CD4-positive, alpha-beta T cell treated with Interleukin-21 for 1 hour (primary cell): Measurements from ENCODE around the gene FBXO11.
"Not testable (repeated sequence)": the region's sequence is repeated elsewhere in the genome, so short reads cannot be mapped to it uniquely, and the experiment has no call there.

Experiments used
- DNase-seq: peaks from one replicate; pipeline ENCODE4 v3.0.0-alpha.2; 2020

FBXO11 gene

DNA sequence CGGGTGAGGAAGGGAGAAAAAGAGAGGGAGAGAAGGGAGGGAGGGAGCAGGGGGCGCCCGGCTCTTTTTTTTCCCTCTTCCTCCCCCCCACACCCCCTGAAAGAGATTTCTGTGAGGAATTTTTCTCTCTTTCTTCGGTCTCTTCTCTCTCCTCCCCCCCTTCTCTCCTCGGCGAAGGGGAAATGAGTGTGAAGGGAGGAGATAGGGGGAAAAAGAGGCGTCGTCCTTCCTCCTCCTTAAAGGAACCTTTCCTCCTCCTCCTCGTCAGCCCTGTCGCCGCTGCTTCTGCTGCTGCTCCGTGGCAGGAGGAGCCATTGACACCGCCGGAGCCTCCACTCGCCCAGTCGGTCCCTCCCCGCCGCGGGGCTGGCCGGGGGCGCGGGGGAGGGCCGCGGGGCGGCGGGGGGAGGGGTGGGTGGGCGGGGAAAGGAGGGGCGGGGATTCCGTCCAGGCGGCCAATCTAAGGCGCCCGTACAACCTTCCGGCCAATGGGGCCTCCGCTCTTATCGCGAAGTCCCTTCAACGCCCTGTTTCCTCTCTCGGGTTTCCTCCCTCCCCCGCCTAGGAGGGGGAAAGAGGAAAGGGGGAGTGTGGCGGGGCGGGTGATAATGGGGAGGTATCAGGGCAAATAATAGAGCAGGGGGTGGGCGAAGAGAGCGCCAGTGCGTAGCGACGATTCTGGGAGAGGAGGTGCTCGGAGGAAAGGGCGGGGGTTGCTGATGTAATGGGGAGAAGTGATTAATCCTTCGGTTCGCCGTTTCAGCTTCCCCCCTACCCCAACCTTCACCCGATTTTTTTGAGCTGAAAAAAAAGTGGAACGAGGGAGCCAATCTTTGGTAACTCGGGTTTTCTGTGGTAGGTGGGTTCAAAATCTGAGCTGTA lies at the start of gene FBXO11:
FBXO11 (minus strand) TSS at position 342 of the 882 bp plus-strand sequence. CDS start 778 bp downstream, outside the sequence.
- peak; percentile 99 for DNase-seq

GRCh38 chr2:47950340-47951301 lies 44.3 kb upstream of the FBXO11 start:
- no peak for DNase-seq

DNA sequence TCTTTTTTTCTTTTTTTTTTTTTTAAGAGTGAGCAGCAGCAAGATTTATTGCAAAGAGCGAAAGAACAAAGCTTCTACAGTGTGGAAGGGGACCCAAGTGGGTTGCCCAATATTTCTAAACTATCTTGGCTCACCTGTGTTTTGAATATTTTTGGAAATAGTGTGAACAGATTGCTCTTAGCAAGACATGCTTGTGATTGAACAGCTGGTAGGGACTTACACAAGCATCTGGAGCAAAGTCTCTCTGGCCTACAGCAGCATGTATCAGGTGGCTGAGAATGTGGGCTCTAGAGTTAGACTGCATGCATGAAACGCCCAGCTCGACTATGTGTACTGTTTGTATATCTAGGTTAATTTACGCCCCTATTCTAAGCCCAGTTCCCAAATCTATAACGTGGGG lies 40.3 kb upstream of the FBXO11 start:
- DNase-seq: no peak

DNA sequence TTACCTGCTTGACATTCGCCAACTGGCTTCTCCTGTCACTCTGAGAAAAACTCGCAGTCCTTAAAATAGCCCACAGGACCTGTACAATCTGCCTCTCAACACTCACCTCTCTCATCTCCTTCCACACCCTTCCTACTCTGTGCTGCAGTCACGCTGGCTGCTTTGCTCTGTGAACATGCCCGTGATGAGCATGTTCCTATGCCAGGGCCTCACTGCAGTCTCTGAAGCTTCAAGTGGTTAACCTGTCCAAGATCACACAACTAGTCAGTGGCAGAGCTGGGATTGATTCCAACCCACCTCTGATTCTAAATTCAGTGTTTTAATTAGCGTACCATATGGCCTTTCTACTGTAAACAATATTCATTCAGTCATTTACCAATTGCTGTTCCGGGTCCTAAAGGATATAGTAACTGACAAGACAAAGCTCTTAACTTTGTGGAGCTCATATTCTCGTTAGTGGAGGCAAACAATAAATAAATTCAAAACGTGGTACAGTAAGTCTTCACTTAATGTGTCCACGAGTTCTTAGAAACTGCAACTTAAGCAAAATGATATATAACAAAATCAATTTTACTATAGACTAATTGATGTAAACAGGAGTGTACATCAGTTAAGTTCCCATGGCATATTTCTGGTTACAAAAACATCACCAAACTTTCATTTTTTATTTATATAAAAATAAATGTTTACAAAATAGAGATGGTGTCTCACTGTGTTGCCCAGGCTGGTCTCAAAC lies 38.9 kb upstream of the FBXO11 start:
- DNase-seq: no peak

DNA sequence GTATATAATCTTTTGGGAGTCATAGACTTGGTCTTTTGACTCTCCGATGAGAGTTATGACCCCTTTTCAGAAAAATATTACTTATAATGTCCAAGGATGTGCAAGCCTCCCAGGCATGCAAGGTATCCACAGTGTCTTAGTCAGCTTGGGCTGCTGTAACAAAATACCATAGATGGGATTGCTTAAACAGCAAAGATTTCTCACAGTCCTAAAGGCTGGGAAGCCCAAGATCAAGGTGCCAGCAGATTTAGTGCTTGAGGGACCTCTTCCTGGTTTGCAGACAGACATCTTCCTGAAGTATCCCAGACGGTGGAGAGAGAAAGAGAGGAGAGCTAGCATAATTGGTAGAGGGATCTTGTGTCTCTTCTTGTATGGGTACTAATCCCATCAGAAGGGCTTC lies 35.6 kb upstream of the FBXO11 start:
- no peak for DNase-seq

- no peak for DNase-seq
These were observed 31.4 kb upstream of the FBXO11 start for GRCh38 chr2:47937677-47938076.

GRCh38 chr2:47935071-47935470 lies 28.8 kb upstream of the FBXO11 start:
- no peak for DNase-seq

- no peak for DNase-seq
These were observed 11.7 kb upstream of the FBXO11 start for GRCh38 chr2:47918043-47918442.

GRCh38 chr2:47917276-47917961 lies 11.1 kb upstream of the FBXO11 start:
- DNase-seq: no peak

- DNase-seq: no peak
These were observed 10.1 kb upstream of the FBXO11 start for GRCh38 chr2:47916412-47916811.

DNA sequence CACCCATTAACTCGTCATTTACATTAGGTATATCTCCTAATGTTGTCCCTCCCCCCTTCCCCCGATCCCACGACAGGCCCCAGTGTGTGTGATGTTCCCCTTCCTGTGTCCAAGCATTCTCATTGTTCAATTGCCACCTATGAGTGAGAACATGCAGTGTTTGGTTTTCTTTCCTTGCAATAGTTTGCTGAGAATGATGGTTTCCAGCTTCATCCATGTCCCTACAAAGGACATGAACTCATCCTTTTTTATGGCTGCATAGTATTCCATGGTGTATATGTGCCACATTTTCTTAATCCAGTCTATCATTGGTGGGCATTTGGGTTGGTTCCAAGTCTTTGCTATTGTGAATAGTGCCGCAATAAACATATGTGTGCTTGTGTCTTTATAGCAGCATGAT lies 4.4 kb upstream of the FBXO11 start:
- DNase-seq: not testable (repeated sequence)

GRCh38 chr2:47908682-47909081 lies 2.4 kb upstream of the FBXO11 start:
- DNase-seq: no peak

GRCh38 chr2:47907039-47907781 lies 912 bp upstream of the FBXO11 start:
- DNase-seq: peak; percentile 73

GRCh38 chr2:47905386-47906156 lies 727 bp downstream of the FBXO11 start:
- DNase-seq: peak; percentile 66

DNA sequence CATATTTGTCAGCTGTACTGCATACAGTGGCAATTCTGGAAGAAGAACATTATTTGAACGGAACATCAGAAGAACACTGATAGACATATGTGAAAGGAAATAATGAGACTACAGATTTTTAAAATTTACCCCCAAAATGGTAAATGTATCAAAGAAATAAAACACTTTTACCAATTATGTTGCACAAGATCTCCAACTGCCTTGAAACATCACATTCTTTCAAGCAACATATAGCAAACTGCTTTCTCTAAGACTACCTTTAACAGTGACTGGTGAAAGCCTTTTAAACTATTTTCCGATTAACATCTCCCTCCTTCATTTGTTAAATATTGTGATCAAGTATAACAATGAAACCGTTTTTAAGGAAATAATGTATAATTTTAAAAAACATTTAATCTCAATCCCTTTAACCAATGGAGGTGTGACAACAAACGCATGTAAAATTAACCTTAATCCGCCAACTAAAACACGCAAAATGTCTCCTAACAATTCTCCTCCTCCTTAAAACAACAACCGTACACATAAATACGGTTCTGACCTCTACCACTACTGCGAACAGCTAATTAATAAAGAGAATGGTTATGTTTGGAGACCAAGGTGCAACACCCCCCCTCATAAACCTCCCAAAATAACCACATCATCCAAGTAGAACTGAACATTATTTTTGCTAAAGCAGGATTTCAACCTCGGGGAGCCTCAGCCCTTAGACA lies 2.4 kb downstream of the FBXO11 start:
- no peak for DNase-seq

GRCh38 chr2:47901892-47902291 lies 4.4 kb downstream of the FBXO11 start:
- not testable (repeated sequence) for DNase-seq

- no peak for DNase-seq
These were observed 5.4 kb downstream of the FBXO11 start for GRCh38 chr2:47900857-47901256.

GRCh38 chr2:47899915-47900816 lies 6.1 kb downstream of the FBXO11 start:
- DNase-seq: no peak
